GM18951 (cell line): ENCODE measurements around the gene SLC39A10.
"Not testable (repeated sequence)": the region's sequence is repeated elsewhere in the genome, so short reads cannot be mapped to it uniquely, and the experiment has no call there.

Experiments
- POLR2A ChIP-seq: IDR thresholded peaks from 4 replicates; pipeline ENCODE4 v1.6.1; 2011; ENCODE audit warnings: mild to moderate bottlenecking; ENCODE audit not compliant: insufficient read length, insufficient read depth; ENCODE audit errors: extremely low read depth
- in situ Hi-C: fragments of 300-500 bp; cut with MboI; formaldehyde crosslinking; loops from one replicate; pipeline ENCODE4 v1.12.0; 2022; ENCODE audit warnings: low sequenced_read_pairs, mixed read lengths, inconsistent platforms; ENCODE audit not compliant: unreplicated experiment

SLC39A10 gene

DNA sequence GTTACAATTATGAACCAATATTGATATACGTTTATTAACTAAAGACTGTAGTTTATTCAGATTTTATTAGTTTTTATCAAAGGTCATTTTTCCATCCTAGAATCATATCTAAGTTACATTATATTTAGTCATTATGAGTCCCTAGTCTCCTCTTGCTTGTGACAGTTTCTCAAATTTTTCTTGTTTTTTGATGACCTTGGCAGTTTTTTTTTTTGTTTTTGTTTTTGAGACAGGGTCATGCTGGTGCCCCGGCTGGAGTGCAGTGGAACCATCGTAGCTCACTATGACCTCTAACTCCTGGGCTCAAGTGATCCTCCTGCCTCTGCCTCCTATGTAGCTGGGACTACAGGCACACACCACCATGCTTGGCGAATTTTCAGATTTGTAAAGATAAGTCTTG lies 18.3 kb upstream of the SLC39A10 start:
- in situ Hi-C loops = no loop called here
- TF ChIP-seq POLR2A = no peak

DNA sequence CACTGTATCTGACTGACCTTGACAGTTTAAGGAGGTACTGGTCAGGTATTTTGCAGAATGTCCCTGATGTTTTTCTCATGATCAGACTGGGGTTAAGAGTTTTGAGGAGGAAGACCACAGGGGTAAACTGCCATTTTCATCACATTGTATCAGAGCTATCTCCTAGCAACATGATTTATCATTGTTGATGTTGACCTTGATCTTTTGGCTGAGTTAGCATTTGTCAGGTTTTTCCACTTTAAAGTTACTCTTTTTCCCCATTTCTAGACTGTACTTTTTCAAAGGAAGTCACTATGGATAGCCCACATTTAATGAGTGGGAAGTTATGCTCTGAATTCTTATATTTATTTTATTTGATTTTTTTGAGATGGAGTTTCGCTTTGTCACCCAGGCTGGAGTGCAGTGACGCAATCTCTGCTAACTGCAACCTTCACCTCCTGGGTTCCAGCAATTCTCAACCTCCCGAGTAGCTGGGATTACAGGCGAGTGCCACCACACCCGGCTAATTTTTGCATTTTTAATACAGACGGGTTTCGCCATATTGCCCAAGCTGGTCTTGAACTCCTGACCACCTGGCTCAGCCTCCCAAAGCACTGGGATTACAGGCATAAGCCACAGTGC lies 17.7 kb upstream of the SLC39A10 start:
- no peak for TF ChIP-seq POLR2A
- in situ Hi-C loops = no loop called here

DNA sequence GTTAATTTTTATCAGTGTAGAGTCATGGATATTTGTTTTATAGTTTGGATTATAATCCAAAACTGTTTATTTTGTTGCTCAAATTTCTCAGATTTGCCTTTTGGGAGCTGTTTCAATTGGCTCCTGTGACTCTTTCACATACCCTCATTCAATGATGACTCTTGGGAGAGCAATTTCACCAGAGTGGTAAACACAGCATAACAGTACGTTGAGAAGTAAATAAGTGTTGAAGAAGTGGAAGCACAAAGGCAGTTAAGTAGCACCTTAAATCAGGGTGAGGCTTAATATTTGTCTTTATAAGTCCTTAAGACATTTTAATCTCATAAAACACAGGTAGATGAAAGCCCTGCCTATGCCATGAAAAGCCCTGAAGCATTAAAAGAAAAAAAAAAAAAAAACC lies 17.1 kb upstream of the SLC39A10 start:
- no peak for TF ChIP-seq POLR2A
- in situ Hi-C loops = no loop called here

DNA sequence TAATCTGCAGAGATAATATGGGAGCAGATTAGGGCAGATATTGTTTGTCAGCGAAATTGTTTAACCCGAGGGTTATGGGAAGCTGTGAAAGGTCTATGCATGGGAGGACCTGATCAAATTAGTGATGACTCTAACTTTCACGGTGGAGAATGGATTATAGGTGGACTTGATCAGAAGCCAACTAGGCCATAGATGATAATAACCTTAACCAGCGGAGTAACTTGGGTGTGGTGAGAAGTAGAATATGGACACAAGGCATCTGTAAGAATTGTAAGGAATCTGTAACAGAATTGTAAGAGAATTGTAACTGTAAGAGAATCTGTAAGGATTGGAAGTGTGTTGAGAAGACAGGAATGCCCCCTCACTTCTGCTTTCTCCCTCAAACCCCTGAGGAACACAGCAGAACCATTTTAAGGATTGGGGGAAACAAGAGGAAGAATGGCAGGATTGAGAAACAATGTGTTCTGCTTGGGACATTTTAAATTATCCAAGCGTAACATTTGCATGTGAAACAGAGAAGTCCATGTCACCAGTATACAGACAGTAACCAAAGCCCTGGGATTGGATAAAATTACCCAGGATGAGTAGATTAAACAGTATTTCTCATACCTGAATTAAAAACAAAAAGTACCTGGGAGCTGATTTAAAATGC lies 14.9 kb upstream of the SLC39A10 start:
- in situ Hi-C loops = no loop called here
- TF ChIP-seq POLR2A = no peak

DNA sequence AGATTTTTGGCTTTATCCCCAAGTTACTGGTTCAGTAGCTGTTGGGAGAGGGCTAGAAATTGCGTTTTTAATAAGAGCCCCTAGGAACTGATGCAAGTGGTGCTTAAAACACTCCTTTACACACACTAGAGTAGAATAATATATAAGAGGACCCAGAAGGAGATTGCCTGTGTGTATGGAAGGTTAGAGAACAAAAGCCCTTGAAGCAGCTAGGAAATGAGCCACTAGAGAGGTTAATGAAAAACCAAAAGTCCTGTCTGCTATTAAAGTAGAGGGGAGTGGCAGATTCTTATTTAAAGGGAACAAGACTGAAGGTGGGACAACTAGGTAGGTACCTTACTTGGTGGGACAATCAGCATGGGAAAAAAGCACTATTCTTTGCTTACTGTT lies 14.4 kb upstream of the SLC39A10 start:
- in situ Hi-C loops = no loop called here
- no peak for TF ChIP-seq POLR2A

DNA sequence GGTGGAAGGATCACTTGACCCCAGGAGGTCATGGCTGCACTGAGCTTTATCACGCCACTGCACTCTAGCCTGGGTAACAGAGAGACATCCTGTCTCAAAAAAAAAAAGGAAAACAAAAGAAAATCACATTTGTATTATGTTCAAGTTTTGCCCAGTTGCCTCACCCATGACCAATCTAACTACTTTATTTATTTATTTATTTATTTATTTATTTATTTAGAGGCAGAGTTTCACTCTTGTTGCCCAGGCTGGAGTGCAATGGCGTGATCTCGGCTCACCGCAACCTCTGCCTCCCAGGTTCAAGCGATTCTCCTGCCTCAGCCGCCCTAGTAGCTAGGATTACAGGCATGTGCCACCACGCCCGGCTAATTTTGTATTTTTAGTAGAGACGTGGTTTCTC lies 12.3 kb upstream of the SLC39A10 start:
- in situ Hi-C loops = not testable (repeated sequence)

DNA sequence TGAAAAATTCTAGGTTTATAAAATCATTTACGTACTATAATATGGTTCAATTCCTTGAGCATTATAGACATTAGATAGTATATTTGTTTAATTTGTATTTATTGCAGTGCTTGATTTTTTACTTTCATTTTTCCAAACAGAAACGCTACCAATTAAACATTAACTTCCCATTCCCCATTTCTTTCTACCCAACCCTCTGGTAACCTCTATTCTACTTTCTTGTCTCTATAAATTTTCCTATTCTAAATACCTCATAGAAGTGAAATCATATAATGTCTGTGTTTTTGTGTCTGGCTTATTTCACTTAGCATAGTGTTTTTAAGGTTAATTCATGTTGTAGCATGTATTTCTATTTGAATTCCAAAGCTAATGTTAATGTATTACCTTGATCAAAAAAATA lies 11.6 kb upstream of the SLC39A10 start:
- in situ Hi-C loops = no loop called here
- no peak for TF ChIP-seq POLR2A

DNA sequence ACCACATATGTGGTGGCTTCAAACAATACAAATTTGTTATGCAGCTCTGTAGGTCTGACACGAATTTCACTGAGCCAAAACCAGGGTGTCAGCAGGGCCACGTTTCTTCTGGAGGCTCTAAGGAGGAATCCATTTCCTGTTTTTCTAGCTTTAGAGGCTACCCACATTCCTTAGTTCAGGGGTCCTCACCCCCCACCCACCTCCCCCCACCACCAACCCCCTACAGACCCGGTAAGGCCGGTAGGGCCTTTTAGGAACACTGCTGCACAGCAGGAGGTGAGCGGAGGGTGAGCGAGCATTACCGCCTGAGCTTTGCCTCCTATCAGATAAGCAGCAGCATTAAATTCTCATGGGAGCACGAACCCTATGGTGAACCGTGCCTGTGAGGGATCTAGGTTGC lies 10.6 kb upstream of the SLC39A10 start:
- in situ Hi-C loops = no loop called here
- no peak for TF ChIP-seq POLR2A

DNA sequence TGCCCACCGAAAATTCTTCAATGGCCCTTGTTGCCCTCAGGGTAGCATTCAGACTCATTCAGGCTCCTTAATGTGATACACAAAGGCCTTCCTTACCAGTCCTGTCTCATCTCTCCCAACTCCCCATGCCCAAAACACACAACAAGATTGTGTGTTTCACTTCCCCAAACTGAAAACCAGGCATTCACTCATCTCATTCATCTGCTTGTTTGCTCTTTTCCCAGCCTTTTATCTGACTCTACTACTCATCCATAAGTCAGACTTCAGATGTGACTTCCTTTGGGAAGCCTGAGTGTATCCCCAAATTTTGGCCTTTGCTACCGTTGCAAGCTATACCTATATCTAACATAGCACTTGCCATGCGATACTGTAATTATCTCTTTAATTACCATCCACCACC lies 9.7 kb upstream of the SLC39A10 start:
- in situ Hi-C loops = no loop called here
- TF ChIP-seq POLR2A = no peak

DNA sequence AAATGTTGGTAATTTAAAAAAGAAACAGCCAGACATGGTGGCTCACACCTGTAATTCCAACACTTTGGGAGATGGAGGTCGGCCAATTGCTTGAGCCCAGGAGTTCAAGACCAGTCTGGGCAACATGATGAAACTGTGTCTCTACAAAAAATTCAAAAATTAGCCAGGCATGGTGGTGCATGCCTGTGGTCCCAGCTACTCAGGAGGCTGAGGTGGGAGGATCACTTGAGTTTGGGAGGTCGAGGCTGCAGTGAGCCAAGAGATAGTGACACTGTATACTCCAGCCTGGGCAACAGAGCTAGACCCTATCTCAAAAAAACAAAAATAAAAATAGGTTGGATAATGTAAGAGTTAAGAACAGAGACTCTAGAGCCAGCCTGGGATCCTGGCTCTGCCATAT lies 8.7 kb upstream of the SLC39A10 start:
- in situ Hi-C loops = not testable (repeated sequence)

DNA sequence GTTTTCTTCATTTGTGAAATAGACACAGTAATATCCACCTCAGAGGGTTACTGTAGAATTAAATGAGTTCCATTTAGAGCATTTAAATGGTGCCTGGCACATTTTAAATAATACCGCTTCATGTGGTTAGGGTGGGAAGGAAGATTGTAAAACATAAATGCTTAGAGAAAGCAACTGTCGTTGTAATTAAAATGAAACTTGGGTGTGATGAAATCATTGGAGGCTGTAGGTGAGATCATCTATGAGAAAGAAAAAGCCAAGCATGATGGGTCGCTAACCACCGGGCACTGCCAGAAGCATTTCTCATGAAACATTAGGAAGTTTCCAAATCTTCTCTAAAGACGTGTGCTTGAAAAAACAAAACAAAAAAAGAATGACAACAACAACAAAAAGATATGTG lies 8.2 kb upstream of the SLC39A10 start:
- no peak for TF ChIP-seq POLR2A
- in situ Hi-C loops = no loop called here

DNA sequence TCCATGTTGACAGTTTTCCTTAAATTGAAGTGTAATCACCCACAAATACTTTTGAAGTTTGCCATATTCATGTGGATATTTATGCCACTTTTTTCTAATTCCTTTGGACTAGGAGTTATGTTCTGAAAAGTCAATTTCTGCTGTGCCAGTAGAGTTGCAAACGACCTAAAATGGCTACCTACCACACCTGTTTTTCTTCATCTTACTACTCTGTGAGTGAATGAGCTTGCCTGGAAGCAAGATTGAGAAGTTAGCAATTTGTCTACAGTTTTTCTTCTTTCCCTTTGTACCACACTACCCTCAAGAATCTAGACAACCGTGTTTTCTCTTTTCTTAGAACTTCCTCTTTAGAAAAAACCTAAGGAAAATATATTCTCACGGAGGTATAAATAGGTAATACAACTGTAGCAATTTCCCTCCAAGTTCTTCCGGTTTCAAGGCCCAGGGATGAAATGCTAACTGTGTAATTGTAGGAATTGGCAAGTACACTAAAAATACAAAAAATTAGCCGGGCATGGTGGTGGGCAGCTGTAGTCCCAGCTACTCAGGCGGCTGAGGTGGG lies 7.3 kb upstream of the SLC39A10 start:
- in situ Hi-C loops = no loop called here
- no peak for TF ChIP-seq POLR2A

DNA sequence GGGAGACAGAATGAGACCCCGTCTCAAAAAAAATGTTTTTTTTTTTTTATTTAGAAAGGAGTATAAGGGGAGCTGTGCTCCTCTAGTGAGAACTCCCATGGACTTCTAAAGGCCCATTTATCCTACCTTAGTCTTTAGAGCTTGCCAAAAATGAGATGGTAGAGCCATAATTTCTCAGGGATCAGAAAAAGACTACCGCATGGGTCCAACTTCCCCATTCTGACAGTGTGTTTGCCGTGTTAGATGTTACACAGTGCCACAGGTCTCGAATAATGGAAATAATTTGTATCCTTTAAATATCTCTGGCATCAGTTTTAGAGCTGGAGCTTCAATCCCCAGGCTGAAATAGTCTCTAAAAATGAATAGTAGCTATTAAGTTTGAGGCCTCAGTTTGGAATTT lies 6.0 kb upstream of the SLC39A10 start:
- in situ Hi-C loops = no loop called here

DNA sequence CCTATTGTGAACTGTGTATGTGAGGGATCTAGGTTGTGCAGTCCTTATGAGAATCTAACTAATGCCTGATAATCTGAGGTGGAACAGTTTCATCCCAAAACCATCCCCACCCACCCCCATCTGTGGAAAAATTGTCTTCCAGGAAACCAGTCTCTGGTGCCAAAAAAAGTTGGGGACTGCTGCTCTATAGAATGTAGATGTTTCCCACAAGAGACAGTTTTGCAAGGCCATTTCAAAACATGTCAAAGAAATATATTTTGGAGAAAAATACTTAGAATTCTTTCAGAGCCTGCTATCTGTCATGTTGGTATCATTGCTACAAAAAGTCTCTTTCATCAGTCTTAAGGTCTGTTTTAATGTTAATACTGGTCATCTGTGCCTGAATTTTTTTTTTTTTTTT lies 4.1 kb upstream of the SLC39A10 start:
- in situ Hi-C loops = no loop called here
- TF ChIP-seq POLR2A = no peak

More for the DNA sequence above, 6.0 kb upstream of the SLC39A10 start:
- no peak for TF ChIP-seq POLR2A
